HL-60 (cell line): ENCODE results near the gene MACF1.
"Not testable (repeated sequence)": the region's sequence is repeated elsewhere in the genome, so short reads cannot be mapped to it uniquely, and the experiment has no call there.

ENCODE experiments used
- DNase-seq, 2 experiments: peaks; one replicate each; pipeline ENCODE4 v3.0.0-alpha.2; 2010 to 2020; ENCODE audit warnings: low read depth in 1 of 2, low spot score in 1 of 2
- H3K27ac ChIP-seq: fragments of 250-450 bp; sonication (Bioruptor Pico); replicated peaks from 2 replicates; pipeline ENCODE4 v1.5.1; 2020; ENCODE audit warnings: mild to moderate bottlenecking, moderate library complexity
- H3K27me3 ChIP-seq: fragments of 250-450 bp; sonication (Bioruptor Pico); 2 replicates; pipeline ENCODE4 v1.5.1; 2021; ENCODE audit warnings: mild to moderate bottlenecking, moderate library complexity; ENCODE audit not compliant: insufficient read depth, poor library complexity, severe bottlenecking
- H3K4me3 ChIP-seq: replicated peaks from 2 replicates; pipeline ENCODE4 v1.5.1; 2011; ENCODE audit warnings: mild to moderate bottlenecking, control low read depth, low read length; ENCODE audit not compliant: insufficient read depth
- CTCF ChIP-seq: IDR thresholded peaks from one replicate; pipeline ENCODE4 v1.5.1; 2011; ENCODE audit warnings: low read length, control low read depth, inconsistent platforms; ENCODE audit not compliant: insufficient read depth
- GABPA ChIP-seq: IDR thresholded peaks from 2 replicates; pipeline ENCODE4 v1.6.1; 2012; ENCODE audit warnings: low read depth
- POLR2AphosphoS5 ChIP-seq: IDR thresholded peaks from 2 replicates; pipeline ENCODE4 v1.6.1; 2012; ENCODE audit warnings: low read depth
- REST ChIP-seq: IDR thresholded peaks from 2 replicates; pipeline ENCODE4 v1.6.1; 2012; ENCODE audit warnings: low read depth; ENCODE audit not compliant: insufficient replicate concordance
- SPI1 ChIP-seq: IDR thresholded peaks from 2 replicates; pipeline ENCODE4 v1.6.1; 2012; ENCODE audit warnings: low read depth, mild to moderate bottlenecking, borderline replicate concordance

Gene MACF1

GRCh38 chr1:39491146-39491921 lies 286.8 kb downstream of the MACF1 start, which contains the start of gene BMP8A:
Gene BMP8A, plus strand, starts transcription at chr1:39491636. Its CDS starts 356 bp downstream, at chr1:39491992.
- peak within 1 kb of the TSS; percentile 29 for H3K4me3 ChIP-seq
- DNase-seq = no peak
- H3K27ac ChIP-seq = no peak within 1 kb of the TSS
- peaks cover 20% of the 10 kb centered on the region for H3K27me3 ChIP-seq
- no peak for TF ChIP-seq CTCF
- no peak for TF ChIP-seq GABPA
- no peak for TF ChIP-seq POLR2AphosphoS5
- TF ChIP-seq REST = no peak
- TF ChIP-seq SPI1 = no peak

- peaks cover 20% of the 10 kb centered on the region for H3K27me3 ChIP-seq
Observed at GRCh38 chr1:39492118-39493042, 287.9 kb downstream of the MACF1 start.

GRCh38 chr1:39493043-39493810 lies 288.7 kb downstream of the MACF1 start:
- not testable (repeated sequence) for H3K4me3 ChIP-seq, DNase-seq, H3K27ac ChIP-seq
- peaks cover 20% of the 10 kb centered on the region for H3K27me3 ChIP-seq

More at GRCh38 chr1:39492118-39493042, 287.9 kb downstream of the MACF1 start:
- H3K4me3 ChIP-seq, DNase-seq, H3K27ac ChIP-seq: not testable (repeated sequence)

- DNase-seq = no peak
- TF ChIP-seq GABPA (no peak), REST (no peak), SPI1 (no peak), POLR2AphosphoS5 (no peak), CTCF (no peak)
- no peak overlapping the region for H3K27ac ChIP-seq
- H3K4me3 ChIP-seq = no peak overlapping the region
- H3K27me3 ChIP-seq = peaks cover 18% of the 10 kb centered on the region
Observed at GRCh38 chr1:39494671-39495410, 290.3 kb downstream of the MACF1 start.

- not testable (repeated sequence) for H3K4me3 ChIP-seq, H3K27ac ChIP-seq, H3K27me3 ChIP-seq, DNase-seq
Observed at GRCh38 chr1:39496520-39496919, 292.0 kb downstream of the MACF1 start.
